Measurements from ENCODE around the gene RFX4. TPM values are rescaled to one million over a fixed set of nuclear protein-coding genes. Genes with fewer than 3 reads are reported as not detected.

The RFX4 gene
- total and polyA plus RNA-seq, 12 donors: 0.01 to 0.11 (median 0.11) TPM; not detected in 9

DNA sequence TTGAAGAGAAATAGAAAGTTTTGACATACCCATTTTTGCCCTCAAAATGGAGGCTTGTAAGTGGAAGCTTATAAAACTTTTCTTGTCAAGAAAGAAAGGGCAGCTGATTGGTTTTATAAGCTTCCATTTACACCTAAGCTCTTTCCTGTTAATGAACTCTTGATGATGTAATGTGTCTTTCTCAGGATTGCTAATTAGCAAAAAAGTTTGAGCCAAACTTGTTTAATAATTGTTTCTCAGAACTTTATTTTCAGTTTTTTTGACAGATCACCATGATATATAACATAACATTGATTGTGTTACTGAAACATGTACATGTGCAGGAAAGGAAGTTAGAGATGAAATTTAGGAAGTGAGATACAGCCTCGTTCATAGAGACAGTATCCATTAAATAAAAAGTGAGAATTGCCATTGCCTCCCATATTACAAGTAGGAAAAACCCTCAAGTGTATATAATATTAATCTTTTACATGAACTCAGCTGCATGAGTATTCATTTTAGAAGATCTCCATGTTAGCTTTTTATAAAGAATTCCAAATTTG lies 218.4 kb downstream of the RFX4 start:
- Histone ChIP-seq H3K27ac (peak overlapping the region in 5 of 10 donors; percentile 16 to 56 (median 45)), H3K9me3 (no peaks in the 10 kb centered on the region), H3K4me3 (no peak overlapping the region), H3K27me3 (no peaks in the 10 kb centered on the region), H3K4me1 (peaks cover 0 to 28% (median 0%) of the 10 kb centered on the region in 9 donors), H3K36me3 (peaks cover 0 to 22% (median 9%) of the 10 kb centered on the region in 9 donors)
- intact Hi-C loops (cut with DNase I): no loop called here
- TF ChIP-seq, protein P1, sequence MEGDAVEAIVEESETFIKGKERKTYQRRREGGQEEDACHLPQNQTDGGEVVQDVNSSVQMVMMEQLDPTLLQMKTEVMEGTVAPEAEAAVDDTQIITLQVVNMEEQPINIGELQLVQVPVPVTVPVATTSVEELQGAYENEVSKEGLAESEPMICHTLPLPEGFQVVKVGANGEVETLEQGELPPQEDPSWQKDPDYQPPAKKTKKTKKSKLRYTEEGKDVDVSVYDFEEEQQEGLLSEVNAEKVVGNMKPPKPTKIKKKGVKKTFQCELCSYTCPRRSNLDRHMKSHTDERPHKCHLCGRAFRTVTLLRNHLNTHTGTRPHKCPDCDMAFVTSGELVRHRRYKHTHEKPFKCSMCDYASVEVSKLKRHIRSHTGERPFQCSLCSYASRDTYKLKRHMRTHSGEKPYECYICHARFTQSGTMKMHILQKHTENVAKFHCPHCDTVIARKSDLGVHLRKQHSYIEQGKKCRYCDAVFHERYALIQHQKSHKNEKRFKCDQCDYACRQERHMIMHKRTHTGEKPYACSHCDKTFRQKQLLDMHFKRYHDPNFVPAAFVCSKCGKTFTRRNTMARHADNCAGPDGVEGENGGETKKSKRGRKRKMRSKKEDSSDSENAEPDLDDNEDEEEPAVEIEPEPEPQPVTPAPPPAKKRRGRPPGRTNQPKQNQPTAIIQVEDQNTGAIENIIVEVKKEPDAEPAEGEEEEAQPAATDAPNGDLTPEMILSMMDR (IDR thresholded peaks at IDR 0.05): no peak
- DNase-seq (no peak), ATAC-seq (no peak)
- 25 to 31% methylated on average over 1 of the region's 1 CpG for WGBS, 2 donors

DNA sequence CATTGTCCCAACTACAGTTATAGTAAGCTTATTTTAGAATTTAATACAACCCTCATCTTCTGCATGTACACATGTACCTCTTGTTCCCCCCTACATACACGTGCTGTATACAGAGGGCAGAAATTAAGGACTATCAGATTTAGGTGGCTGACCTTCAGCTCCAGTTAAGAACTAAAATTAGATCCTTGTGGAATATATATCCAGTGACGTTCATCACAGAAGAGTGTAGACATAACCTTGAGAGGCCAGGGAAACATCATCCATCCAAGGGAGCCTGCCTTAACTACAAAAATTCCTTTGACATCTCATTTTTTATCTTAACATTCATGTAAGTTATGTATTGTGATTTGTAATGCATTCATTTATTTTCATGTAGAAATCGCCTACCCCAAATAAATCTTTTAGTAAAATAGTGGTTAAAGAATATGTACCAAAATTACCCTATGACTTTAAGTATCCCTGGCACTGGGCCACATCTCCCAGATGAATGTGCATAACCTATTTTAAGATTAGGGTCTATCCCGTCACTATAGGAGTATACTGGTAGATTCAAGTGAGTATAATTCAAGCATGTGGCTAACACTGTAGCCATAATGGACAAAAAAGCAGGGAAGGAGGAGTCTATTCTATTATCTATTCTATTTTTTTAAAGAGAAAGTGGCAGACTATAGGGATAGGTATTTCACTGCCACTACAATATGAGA lies 219.2 kb downstream of the RFX4 start:
- peaks cover 0 to 29% (median 9%) of the 10 kb centered on the region in 9 donors for H3K36me3 ChIP-seq
- WGBS, 2 donors: 49 to 62% methylated on average over 4 of the region's 4 CpGs
- H3K4me3 ChIP-seq: no peak overlapping the region
- peaks cover 0 to 28% (median 0%) of the 10 kb centered on the region in 9 donors for H3K4me1 ChIP-seq
- no peaks in the 10 kb centered on the region for H3K9me3 ChIP-seq
- intact Hi-C loops (cut with DNase I): no loop called here
- DNase-seq: no peak
- no peaks in the 10 kb centered on the region for H3K27me3 ChIP-seq
- peak overlapping the region in 7 of 10 donors; percentile 16 to 57 (median 45) for H3K27ac ChIP-seq
- ATAC-seq: peak in 6 of 8 donors; percentile 68 to 89 (median 86)
- TF ChIP-seq, protein P1 (IDR thresholded peaks at IDR 0.05): no peak

DNA sequence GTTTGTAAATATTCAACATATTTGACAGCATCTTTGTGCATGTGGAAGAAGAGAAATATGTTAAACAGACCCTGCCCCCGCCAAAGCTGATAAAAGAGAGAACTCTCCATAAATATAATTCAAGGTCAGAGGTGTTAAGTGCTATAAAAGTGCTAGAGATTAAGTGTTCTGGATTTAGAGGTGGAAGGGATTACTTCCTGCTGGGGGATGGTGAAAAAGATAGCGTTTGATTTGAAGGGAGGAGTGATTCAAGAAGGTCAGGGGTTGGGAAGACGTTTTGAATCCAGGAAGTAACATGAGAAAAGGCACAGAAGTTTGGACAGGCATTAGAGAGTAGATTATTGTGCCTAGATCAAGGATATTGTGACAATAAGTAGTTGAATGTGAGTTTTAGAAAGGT lies 221.9 kb downstream of the RFX4 start:
- H3K9me3 ChIP-seq: no peaks in the 10 kb centered on the region
- TF ChIP-seq, protein P1 (IDR thresholded peaks at IDR 0.05): no peak
- DNase-seq (no peak), ATAC-seq (peak in 1 of 8 donors; percentile 41)
- H3K36me3 ChIP-seq: peaks cover 0 to 33% (median 9%) of the 10 kb centered on the region in 9 donors
- H3K27ac ChIP-seq: no peak overlapping the region
- H3K27me3 ChIP-seq: no peaks in the 10 kb centered on the region
- peaks cover 0 to 23% (median 0%) of the 10 kb centered on the region in 9 donors for H3K4me1 ChIP-seq
- intact Hi-C loops (cut with DNase I): no loop called here
- H3K4me3 ChIP-seq: no peak overlapping the region
- 29 to 37% methylated on average over 3 of the region's 3 CpGs for whole genome bisulfite sequencing, 2 donors

Other genes starting within 250 kb of the RFX4 start
- 10 to 100 TPM in 4 of 10 donors, 1 to 10 TPM in 6; 7.4 to 12.0 (median 9.6) TPM for gene POLR3B, start 225.3 kb upstream of the RFX4 start, total RNA-seq
- gene POLR3B, start 225.3 kb upstream of the RFX4 start, polyA plus RNA-seq: 1 to 10 TPM; 2.0 to 5.0 TPM
- gene RIC8B, start 191.7 kb downstream of the RFX4 start, total RNA-seq: 10 to 100 TPM; 14.1 to 32.1 (median 23.2) TPM
- gene RIC8B, start 191.7 kb downstream of the RFX4 start, polyA plus RNA-seq: 1 to 10 TPM; 6.6 to 8.6 TPM